K562 (cell line): ENCODE measurements around the gene DEDD2. TPM values are rescaled to one million over a fixed set of nuclear protein-coding genes. Genes with fewer than 3 reads are reported as not detected.
A peak's percentile ranks its signal among the peaks of the same experiment; 100 is the strongest.

ENCODE experiments used
- ATAC-seq: fragments of 200-7000 bp; cut with Tn5 transposase; 3 replicates; pipeline ENCODE4 v1.9.1; 2020; ENCODE audit warnings: moderate library complexity
- BruUV-seq: library from RNA; stranded (reverse); fragments of 400-500 nt; replicated peaks from 2 replicates; lab custom pipeline; 2021; lab: Mats Ljungman, UMichigan
- CTCF ChIA-PET: fragments of 300-600 bp; formaldehyde crosslinking; extraction: SDS; loops from one replicate; lab custom pipeline; 2021; ENCODE audit warnings: low intra/inter-chr PET ratio; lab: Yijun Ruan, JAX
- POLR2A ChIA-PET: fragments of 300-600, 350-650 bp; sonication (Branson Sonifier 250); formaldehyde crosslinking; extraction: SDS; loops from one replicate; lab custom pipeline; 2021; ENCODE audit warnings: antibody characterized with exemption, inconsistent platforms; lab: Yijun Ruan, JAX
- DNase-seq, 4 experiments: peaks; one replicate each; pipeline versions ENCODE4 v3.0.0 to v3.0.0-alpha.2; 2011 to 2018; ENCODE audit warnings: low spot score in 3 of 4, mixed read lengths in 3 of 4; ENCODE audit errors: extremely low read depth in 1 of 4
- FAIRE-seq: peaks from 2 replicates; lab custom pipeline; 2011; peaks lifted over from hg19 to GRCh38; lab: Jason Lieb, UNC
- H2AFZ ChIP-seq: 2 replicates; pipeline ENCODE4 v1.6.0; 2011; ENCODE audit warnings: low read depth, low read length, control low read depth, inconsistent platforms
- H3K27ac ChIP-seq: fragments of 200-600 bp; 3 replicates; pipeline ENCODE4 v1.8.0; 2011; ENCODE audit warnings: low read depth, mild to moderate bottlenecking, control low read depth, inconsistent platforms, low read length, moderate library complexity, mixed read lengths; ENCODE audit errors: extremely low read depth
- H3K27me3 ChIP-seq, 2 experiments: fragments of 300-600 bp in 1 of 2; 2 replicates in 1 of 2; 3 replicates in 1 of 2; pipeline versions ENCODE4 v1.6.0 to v1.8.0; 2011; ENCODE audit warnings: inconsistent platforms in 2 of 2, low read length in 2 of 2, mild to moderate bottlenecking in 1 of 2, mixed read lengths in 1 of 2, moderate library complexity in 1 of 2; ENCODE audit not compliant: control insufficient read depth in 2 of 2, insufficient read depth in 2 of 2
- H3K36me3 ChIP-seq: fragments of 300-600 bp; 3 replicates; pipeline ENCODE4 v1.8.0; 2011; ENCODE audit warnings: mild to moderate bottlenecking, low read length, inconsistent platforms; ENCODE audit not compliant: control insufficient read depth, insufficient read depth
- H3K4me1 ChIP-seq, 2 experiments: fragments of 200-600 bp in 1 of 2; replicated peaks in 1 of 2; 2 replicates in 1 of 2; 3 replicates in 1 of 2; pipeline versions ENCODE4 v1.5.1 to v1.8.0; 2011; ENCODE audit warnings: inconsistent platforms in 2 of 2, low read length in 2 of 2, mild to moderate bottlenecking in 1 of 2, mixed read lengths in 1 of 2, moderate library complexity in 1 of 2; ENCODE audit not compliant: control insufficient read depth in 2 of 2, insufficient read depth in 2 of 2
- H3K4me2 ChIP-seq: 2 replicates; pipeline ENCODE4 v1.6.1; 2011; ENCODE audit warnings: low read length, control low read depth, inconsistent platforms, mixed read lengths; ENCODE audit not compliant: insufficient read depth
- H3K4me3 ChIP-seq: fragments of 200-600 bp; sonication (generic), shearing (Covaris generic); 2 replicates; pipeline ENCODE4 v1.5.1; 2016; ENCODE audit warnings: control low read depth, inconsistent platforms
- H3K79me2 ChIP-seq: fragments of 200-600 bp; 3 replicates; pipeline ENCODE4 v1.8.0; 2011; ENCODE audit warnings: low read length, inconsistent platforms; ENCODE audit not compliant: control insufficient read depth, insufficient read depth
- H3K9ac ChIP-seq, 2 experiments: 2 replicates each; pipeline versions ENCODE4 v1.6.0 to v1.6.1; 2011; ENCODE audit warnings: low read depth in 2 of 2, low read length in 2 of 2, control low read depth in 1 of 2, inconsistent platforms in 1 of 2, mild to moderate bottlenecking in 1 of 2, mixed read lengths in 1 of 2; ENCODE audit not compliant: insufficient read depth in 1 of 2
- H3K9me1 ChIP-seq: one replicate; pipeline ENCODE4 v1.6.0; 2011; ENCODE audit warnings: inconsistent platforms, mild to moderate bottlenecking, low read length, moderate library complexity; ENCODE audit not compliant: control insufficient read depth, insufficient read depth
- H3K9me3 ChIP-seq: replicated peaks from 2 replicates; pipeline ENCODE4 v1.5.1; 2011; ENCODE audit warnings: low read depth, low read length, inconsistent platforms; ENCODE audit not compliant: control insufficient read depth, insufficient read depth
- H4K20me1 ChIP-seq: replicated peaks from 2 replicates; pipeline ENCODE4 v1.6.1; 2011; ENCODE audit warnings: low read length, inconsistent platforms, mixed read lengths; ENCODE audit not compliant: control insufficient read depth, insufficient read depth
- MAFG ChIP-seq: fragments of 450-650 bp; conservative IDR thresholded peaks from 2 replicates; pipeline ENCODE4 v1.6.1; 2016; ENCODE audit warnings: missing genetic modification characterization, missing compliant biosample characterization
- MYNN ChIP-seq, 2 experiments: sonication (generic); formaldehyde crosslinking in 1 of 2; IDR thresholded peaks; 2 replicates each; pipeline versions ENCODE4 v1.5.0 to v1.6.1; 2016 to 2020; ENCODE audit warnings: antibody characterized with exemption in 1 of 2, missing genetic modification reagents in 1 of 2
- NFXL1 ChIP-seq: fragments of 450-650 bp; formaldehyde crosslinking; IDR thresholded peaks from 2 replicates; pipeline ENCODE4 v1.4.0; 2021; ENCODE audit warnings: mild to moderate bottlenecking
- NRF1 ChIP-seq, 2 experiments: fragments of 450-650 bp; IDR thresholded peaks in 1 of 2; conservative IDR thresholded peaks in 1 of 2; 2 replicates each; pipeline ENCODE4 v1.6.1; 2014; ENCODE audit warnings: mild to moderate bottlenecking in 2 of 2
- POLR2A ChIP-seq: fragments of 450-650 bp; conservative IDR thresholded peaks from 2 replicates; pipeline ENCODE4 v1.6.1; 2016
- POLR2B ChIP-seq: fragments of 450-650 bp; IDR thresholded peaks from 2 replicates; pipeline ENCODE4 v1.6.1; 2018; ENCODE audit warnings: low read depth; ENCODE audit not compliant: partially characterized antibody
- RAD21 ChIP-seq, 2 experiments: fragments of 250-450 bp in 1 of 2; fragments of 450-650 bp in 1 of 2; sonication (Bioruptor Pico) in 1 of 2; formaldehyde crosslinking in 1 of 2; IDR thresholded peaks in 1 of 2; conservative IDR thresholded peaks in 1 of 2; 2 replicates each; pipeline versions ENCODE4 v1.4.0 to v1.8.0; 2020 to 2022; ENCODE audit warnings: mild to moderate bottlenecking in 2 of 2, moderate library complexity in 1 of 2
- SIN3B ChIP-seq: fragments of 450-650 bp; IDR thresholded peaks from 2 replicates; pipeline ENCODE4 v1.6.1; 2017; ENCODE audit warnings: low read depth, mild to moderate bottlenecking, moderate library complexity
- SUPT5H ChIP-seq: fragments of 450-650 bp; IDR thresholded peaks from 2 replicates; pipeline ENCODE4 v1.6.1; 2016
- ZKSCAN1 ChIP-seq: fragments of 150-350 bp; IDR thresholded peaks from 2 replicates; pipeline ENCODE4 v1.6.1; 2016; ENCODE audit warnings: low read depth, low read length
- ZNF764 ChIP-seq: fragments of 250-450 bp; sonication (Bioruptor Pico); IDR thresholded peaks from 2 replicates; pipeline ENCODE4 v1.4.0; 2020; ENCODE audit warnings: low read depth, mild to moderate bottlenecking, moderate library complexity
- WGBS: fragments of 100-300 bp; shearing (Covaris generic); methylation state at CpG from one replicate; pipeline ENCODE4 v1.1.6; 2016; ENCODE audit warnings: low coverage, mixed read lengths; ENCODE audit not compliant: insufficient coverage; ENCODE audit errors: missing lambda C conversion rate; 5-methylcytosine and 5-hydroxymethylcytosine counted together
- in situ Hi-C: fragments of 300-500 bp; cut with MboI; formaldehyde crosslinking; loops from 4 replicates; pipeline ENCODE4 v1.15.0; 2018; ENCODE audit warnings: inconsistent platforms, mixed read lengths
- intact Hi-C: fragments of 100-400 bp; cut with micrococcal nuclease; formaldehyde crosslinking; loops from 2 replicates; pipeline ENCODE4 v1.14.2; 2022
- polyA plus RNA-seq, 8 experiments: library from polyadenylated mRNA; depleted of rRNA in 4 of 8; stranded (reverse) in 5 of 8; unstranded in 3 of 8; fragments of >200 nt; fragmentation: Nextera tagmentation in 2 of 8; fragmentation: Illumina TruSeq in 1 of 8; extraction: Ambion mirVana in 2 of 8; extraction: Trizol in 1 of 8; gene quantifications; 2 replicates each; pipeline versions ENCODE4 v1.2.1 to v1.2.3, GENCODE V29; 2011 to 2014; ENCODE audit warnings: inconsistent platforms in 1 of 8, missing spikeins in 1 of 8
- total RNA-seq, 7 experiments: library from RNA; depleted of rRNA in 6 of 7; stranded (reverse); fragments of >200 nt in 6 of 7; fragmentation: Illumina TruSeq in 2 of 7; extraction: Trizol in 2 of 7; gene quantifications; 2 replicates each; pipeline versions ENCODE4 v1.2.1 to v1.2.3, GENCODE V29; 2011 to 2021; ENCODE audit warnings: low replicate concordance in 1 of 7
- TF ChIP-seq, protein P1 (sequence below): sonication (generic); formaldehyde crosslinking; IDR thresholded peaks from 2 replicates; pipeline ENCODE4 v1.8.0; 2023; ENCODE audit warnings: missing genetic modification reagents, mild to moderate bottlenecking, borderline replicate concordance
- TF ChIP-seq, protein P2 (sequence below): sonication (generic); formaldehyde crosslinking; IDR thresholded peaks from 2 replicates; pipeline ENCODE4 v1.8.0; 2022; ENCODE audit warnings: missing genetic modification reagents, mild to moderate bottlenecking, moderate library complexity, borderline replicate concordance

Gene DEDD2
- total and polyA plus RNA-seq, 9 of the 15 experiments (the other 6 are each of a cell fraction or from before 2014, with no cell fraction given) = 4.3 to 43.0 (median 29.2) TPM

DNA sequence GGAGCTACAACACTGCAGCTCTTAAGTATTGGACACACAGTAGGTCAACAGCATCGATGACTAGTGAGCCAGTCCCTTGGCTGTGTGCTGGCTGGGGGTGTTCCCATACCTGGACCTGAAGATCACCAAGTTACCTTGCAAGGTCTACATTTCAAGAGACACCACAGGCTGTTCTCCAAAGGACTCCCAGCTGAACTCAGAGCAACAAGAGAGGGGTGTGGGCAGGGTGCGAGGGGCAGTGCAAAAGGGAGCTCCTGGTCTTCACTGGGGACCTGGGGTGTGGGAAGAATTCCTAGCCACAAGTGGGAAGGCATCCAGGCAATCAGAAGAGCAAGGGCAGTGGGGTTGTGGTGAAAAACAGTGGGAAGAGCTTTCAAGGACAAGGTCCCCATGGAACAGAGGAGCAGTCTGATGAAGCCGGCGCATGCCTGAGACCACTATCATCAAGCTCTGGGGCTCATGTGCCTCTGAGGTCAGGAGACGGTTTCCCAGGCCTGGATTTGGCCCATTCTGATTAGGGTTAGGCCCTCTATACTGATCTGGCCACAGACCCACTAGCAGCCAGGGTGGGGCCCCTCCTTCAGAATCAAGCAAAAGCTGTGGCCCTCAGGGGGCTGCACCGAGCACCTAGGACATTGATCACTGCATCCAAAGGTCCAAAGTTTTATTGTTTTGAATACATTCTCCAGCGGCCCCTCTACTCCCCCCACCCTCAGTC, 29.6 kb upstream of the DEDD2 start:
- CTCF ChIA-PET = interaction anchor here (1.0 to 4.0 kb wide), 2 partner anchors 33 to 50 kb away, joined by 4 to 24 read pairs; no protein-coding TSS in a partner anchor
- TF ChIP-seq MAFG (tag) (no peak), POLR2A (peak; percentile 66), RAD21 (CRISPR knock-in tag; conservative IDR thresholded peaks at IDR 0.05 in 1 of 2, IDR thresholded peaks at IDR 0.05 in 1 of 2) (no peak), ZNF764 (CRISPR knock-in tag) (no peak), SUPT5H (peak; percentile 66), MYNN (IDR thresholded peaks at IDR 0.05) (0 out of 2 replicates have a peak, but pooled peaks have one; percentile 4), MYNN (CRISPR knock-in tag; IDR thresholded peaks at IDR 0.05) (no peak), SIN3B (no peak), ZKSCAN1 (peak; percentile 95), NRF1 (conservative IDR thresholded peaks at IDR 0.05 in 1 of 2, IDR thresholded peaks at IDR 0.05 in 1 of 2) (peak; percentile 53 to 64), POLR2B (peak; percentile 57), NFXL1 (no peak)
- TF ChIP-seq, protein P1, sequence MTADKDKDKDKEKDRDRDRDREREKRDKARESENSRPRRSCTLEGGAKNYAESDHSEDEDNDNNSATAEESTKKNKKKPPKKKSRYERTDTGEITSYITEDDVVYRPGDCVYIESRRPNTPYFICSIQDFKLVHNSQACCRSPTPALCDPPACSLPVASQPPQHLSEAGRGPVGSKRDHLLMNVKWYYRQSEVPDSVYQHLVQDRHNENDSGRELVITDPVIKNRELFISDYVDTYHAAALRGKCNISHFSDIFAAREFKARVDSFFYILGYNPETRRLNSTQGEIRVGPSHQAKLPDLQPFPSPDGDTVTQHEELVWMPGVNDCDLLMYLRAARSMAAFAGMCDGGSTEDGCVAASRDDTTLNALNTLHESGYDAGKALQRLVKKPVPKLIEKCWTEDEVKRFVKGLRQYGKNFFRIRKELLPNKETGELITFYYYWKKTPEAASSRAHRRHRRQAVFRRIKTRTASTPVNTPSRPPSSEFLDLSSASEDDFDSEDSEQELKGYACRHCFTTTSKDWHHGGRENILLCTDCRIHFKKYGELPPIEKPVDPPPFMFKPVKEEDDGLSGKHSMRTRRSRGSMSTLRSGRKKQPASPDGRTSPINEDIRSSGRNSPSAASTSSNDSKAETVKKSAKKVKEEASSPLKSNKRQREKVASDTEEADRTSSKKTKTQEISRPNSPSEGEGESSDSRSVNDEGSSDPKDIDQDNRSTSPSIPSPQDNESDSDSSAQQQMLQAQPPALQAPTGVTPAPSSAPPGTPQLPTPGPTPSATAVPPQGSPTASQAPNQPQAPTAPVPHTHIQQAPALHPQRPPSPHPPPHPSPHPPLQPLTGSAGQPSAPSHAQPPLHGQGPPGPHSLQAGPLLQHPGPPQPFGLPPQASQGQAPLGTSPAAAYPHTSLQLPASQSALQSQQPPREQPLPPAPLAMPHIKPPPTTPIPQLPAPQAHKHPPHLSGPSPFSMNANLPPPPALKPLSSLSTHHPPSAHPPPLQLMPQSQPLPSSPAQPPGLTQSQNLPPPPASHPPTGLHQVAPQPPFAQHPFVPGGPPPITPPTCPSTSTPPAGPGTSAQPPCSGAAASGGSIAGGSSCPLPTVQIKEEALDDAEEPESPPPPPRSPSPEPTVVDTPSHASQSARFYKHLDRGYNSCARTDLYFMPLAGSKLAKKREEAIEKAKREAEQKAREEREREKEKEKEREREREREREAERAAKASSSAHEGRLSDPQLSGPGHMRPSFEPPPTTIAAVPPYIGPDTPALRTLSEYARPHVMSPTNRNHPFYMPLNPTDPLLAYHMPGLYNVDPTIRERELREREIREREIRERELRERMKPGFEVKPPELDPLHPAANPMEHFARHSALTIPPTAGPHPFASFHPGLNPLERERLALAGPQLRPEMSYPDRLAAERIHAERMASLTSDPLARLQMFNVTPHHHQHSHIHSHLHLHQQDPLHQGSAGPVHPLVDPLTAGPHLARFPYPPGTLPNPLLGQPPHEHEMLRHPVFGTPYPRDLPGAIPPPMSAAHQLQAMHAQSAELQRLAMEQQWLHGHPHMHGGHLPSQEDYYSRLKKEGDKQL (CRISPR knock-in tag) = no peak
- TF ChIP-seq, protein P2, sequence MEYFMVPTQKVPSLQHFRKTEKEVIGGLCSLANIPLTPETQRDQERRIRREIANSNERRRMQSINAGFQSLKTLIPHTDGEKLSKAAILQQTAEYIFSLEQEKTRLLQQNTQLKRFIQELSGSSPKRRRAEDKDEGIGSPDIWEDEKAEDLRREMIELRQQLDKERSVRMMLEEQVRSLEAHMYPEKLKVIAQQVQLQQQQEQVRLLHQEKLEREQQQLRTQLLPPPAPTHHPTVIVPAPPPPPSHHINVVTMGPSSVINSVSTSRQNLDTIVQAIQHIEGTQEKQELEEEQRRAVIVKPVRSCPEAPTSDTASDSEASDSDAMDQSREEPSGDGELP (CRISPR knock-in tag) = 0 out of 2 replicates have a peak, but pooled peaks have one; percentile 17
- TF ChIP-seq, all 486 proteins: peak for 7
- Histone ChIP-seq H3K79me2 (peaks cover 40% of the 10 kb centered on the region), H4K20me1 (peaks cover 7% of the 10 kb centered on the region; the same call in 1 of the 2 replicates), H2AFZ (no peak overlapping the region), H3K9me3 (no peaks in the 10 kb centered on the region), H3K9me1 (peaks cover 4% of the 10 kb centered on the region), H3K27me3 (no peaks in the 10 kb centered on the region), H3K4me2 (no peak overlapping the region), H3K36me3 (peaks cover 44% of the 10 kb centered on the region; the same call in 2 of the 3 replicates), H3K9ac (peak overlapping the region in 1 of 2 experiments; percentile 53; a peak in 1 of 4 replicates), H3K4me1 (peaks cover 18 to 44% of the 10 kb centered on the region in 2 experiments), H3K27ac (peak overlapping the region; percentile 32; the same call in 2 of the 3 replicates), H3K4me3 (no peak overlapping the region)
- DNase-seq (peak in 1 of 4 experiments; percentile 40), FAIRE-seq (no peak), ATAC-seq (no peak)
- intact Hi-C loops (loop anchor here (1.0 kb wide), 1 partner anchor 32 kb away; no protein-coding TSS in a partner anchor), in situ Hi-C loops (no loop called here)
- WGBS = 53% methylated on average over 4 of the region's 7 CpGs
- POLR2A ChIA-PET = interaction anchor here (0.6 to 1.2 kb wide), 11 partner anchors 9 to 176 kb away, joined by 3 to 10 read pairs (median 3); no protein-coding TSS in a partner anchor
- no TSS peak for BruUV-seq
